Thoracic aorta endothelial cell (primary cell): ENCODE results near the gene POU2F1. TPM values are rescaled to one million over a fixed set of nuclear protein-coding genes. Genes with fewer than 3 reads are reported as not detected.

Experiments
- total RNA-seq: library from RNA; depleted of rRNA; stranded (reverse); fragments of >200 nt; gene quantifications from 2 replicates; pipeline ENCODE4 v1.2.3, GENCODE V29; 2012

Gene POU2F1
- total RNA-seq: 14.4 and 16.8 TPM in 2 replicates

DNA sequence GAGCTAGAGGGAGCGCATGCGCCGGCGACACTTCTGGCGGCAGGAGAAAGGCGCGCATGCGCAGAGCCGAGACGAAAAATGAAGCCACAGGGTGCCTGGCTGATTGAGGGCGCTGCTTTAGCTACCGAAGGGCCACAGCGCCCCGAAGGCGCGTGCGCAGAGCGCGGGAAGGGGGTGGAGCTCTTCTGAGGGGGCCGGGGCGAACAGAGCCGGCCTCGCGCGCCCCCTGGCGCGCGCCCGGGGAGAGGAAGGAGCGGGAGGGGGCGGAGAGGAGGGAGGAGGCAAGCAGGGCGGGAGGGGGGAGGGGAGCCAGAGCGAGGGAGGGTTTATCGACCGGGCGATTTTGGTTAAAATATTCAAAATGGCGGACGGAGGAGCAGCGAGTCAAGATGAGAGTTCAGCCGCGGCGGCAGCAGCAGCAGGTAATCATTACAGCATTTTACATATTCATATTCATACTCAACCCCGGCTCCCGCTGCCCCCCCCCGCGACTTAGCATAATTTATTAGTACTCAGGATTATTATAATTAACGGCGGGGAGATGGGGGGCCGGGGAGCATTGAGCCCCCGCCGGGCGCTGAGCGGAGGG is at the start of gene POU2F1:
Gene POU2F1, plus strand, starts transcription at position 350 of the 589 bp plus-strand sequence. Its CDS starts 12 bp downstream, at position 362.

Other genes with a start within 250 kb of the POU2F1 start
- 0.14 TPM in 1 of 2 replicates, not detected in the other for gene ILDR2, start 245.3 kb upstream of the POU2F1 start, total RNA-seq
- not detected in 2 replicates for gene MAEL, start 231.6 kb upstream of the POU2F1 start, total RNA-seq
- not detected in 2 replicates for gene GPA33, start 130.5 kb upstream of the POU2F1 start, total RNA-seq
- gene STYXL2, start 126.8 kb upstream of the POU2F1 start, total RNA-seq: not detected in 2 replicates